GM12891 (cell line): ENCODE data around the gene STARD9.

Experiments
- PAX5 ChIP-seq: IDR thresholded peaks from 2 replicates; pipeline ENCODE4 v1.6.1; 2011; ENCODE audit warnings: low read length, moderate library complexity, mild to moderate bottlenecking; ENCODE audit not compliant: insufficient read depth, severe bottlenecking
- TAF1 ChIP-seq: IDR thresholded peaks from 2 replicates; pipeline ENCODE4 v1.6.1; 2011; ENCODE audit warnings: low read depth, low read length, control low read depth

- TF ChIP-seq PAX5: no peak
- TF ChIP-seq TAF1: no peak
Measured at GRCh38 chr15:42582569-42583375, 7.4 kb downstream of the STARD9 start.
